Keratinocyte (primary cell): ENCODE measurements around the gene SLC2A4.

Experiments used
- CTCF ChIP-seq, 3 experiments: IDR thresholded peaks in 1 of 3; conservative IDR thresholded peaks in 1 of 3; optimal IDR thresholded peaks in 1 of 3; 2 replicates in 2 of 3; 3 replicates in 1 of 3; pipeline versions ENCODE3 to v1.5.1; 2011; ENCODE audit warnings: low read length in 3 of 3, mild to moderate bottlenecking in 3 of 3, moderate library complexity in 2 of 3, control low read depth in 1 of 3, inconsistent platforms in 1 of 3; ENCODE audit not compliant: insufficient read depth in 2 of 3; ENCODE audit errors: extremely low read depth in 1 of 3
- EZH2 ChIP-seq: IDR thresholded peaks from one replicate; pipeline ENCODE4 v1.6.1; 2012; ENCODE audit warnings: inconsistent platforms, mild to moderate bottlenecking, low read length, moderate library complexity

GRCh38 chr17:7317161-7317803, 35.8 kb downstream of the SLC2A4 start:
- TF ChIP-seq CTCF (optimal IDR thresholded peaks at IDR 0.05 in 1 of 3, IDR thresholded peaks at IDR 0.05 in 1 of 3, conservative IDR thresholded peaks at IDR 0.05 in 1 of 3; ENCODE audit: extremely low read depth in 1 of 3, insufficient read depth in 2 of 3, low read length in 3 of 3): no peak
- no peak for TF ChIP-seq EZH2
